A673 (cell line): ENCODE measurements around the gene GALNT9. TPM values are rescaled to one million over a fixed set of nuclear protein-coding genes. Genes with fewer than 3 reads are reported as not detected.

Experiments used
- BruUV-seq: library from RNA; stranded (reverse); fragments of 400-500 nt; replicated peaks from 2 replicates; lab custom pipeline; 2021; lab: Mats Ljungman, UMichigan
- CTCF ChIA-PET: fragments of 300-600 bp; sonication (Branson Sonifier 250); formaldehyde crosslinking; loops from one replicate; lab custom pipeline; 2022; ENCODE audit warnings: antibody characterized with exemption; lab: Charles Lee
- POLR2A ChIA-PET: fragments of 300-600 bp; sonication (Branson Sonifier 250); formaldehyde crosslinking; loops from one replicate; lab custom pipeline; 2022; ENCODE audit warnings: antibody characterized with exemption; ENCODE audit not compliant: low non-redundant PET; lab: Charles Lee
- DNase-seq: peaks from one replicate; pipeline ENCODE4 v3.0.0-alpha.2; 2015; ENCODE audit warnings: low spot score
- H3K27ac ChIP-seq: fragments of 200-600 bp; sonication (generic); 2 replicates; pipeline ENCODE4 v1.5.1; 2016; ENCODE audit warnings: mixed run types, low read depth, mild to moderate bottlenecking, mixed read lengths, antibody characterized with exemption, low read length; ENCODE audit not compliant: poor library complexity, severe bottlenecking
- H3K27me3 ChIP-seq: fragments of 200-600 bp; sonication (generic); replicated peaks from 2 replicates; pipeline ENCODE4 v1.6.1; 2017; ENCODE audit warnings: mixed run types, low read depth, mild to moderate bottlenecking, mixed read lengths, antibody characterized with exemption, low read length; ENCODE audit not compliant: insufficient read depth, poor library complexity
- H3K36me3 ChIP-seq: fragments of 200-600 bp; sonication (generic); 2 replicates; pipeline ENCODE4 v1.6.1; 2016; ENCODE audit warnings: mixed run types, mild to moderate bottlenecking, mixed read lengths, antibody characterized with exemption, low read length; ENCODE audit not compliant: insufficient read depth, poor library complexity, severe bottlenecking
- H3K4me1 ChIP-seq: fragments of 200-600 bp; sonication (generic); 2 replicates; pipeline ENCODE4 v1.6.1; 2017; ENCODE audit warnings: mixed run types, mild to moderate bottlenecking, mixed read lengths, antibody characterized with exemption, low read length; ENCODE audit not compliant: insufficient read depth, poor library complexity, severe bottlenecking
- H3K4me3 ChIP-seq: fragments of 200-600 bp; sonication (generic); 2 replicates; pipeline ENCODE4 v1.5.1; 2016; ENCODE audit warnings: low read depth, mixed run types, mild to moderate bottlenecking, mixed read lengths, low read length; ENCODE audit not compliant: poor library complexity, severe bottlenecking
- H3K9me3 ChIP-seq: fragments of 200-600 bp; sonication (generic); 2 replicates; pipeline ENCODE4 v1.6.1; 2016; ENCODE audit warnings: mixed run types, low read depth, mild to moderate bottlenecking, mixed read lengths, antibody characterized with exemption, low read length; ENCODE audit not compliant: poor library complexity, severe bottlenecking
- EZH2 ChIP-seq: fragments of 200-600 bp; sonication (generic); IDR thresholded peaks from 2 replicates; pipeline ENCODE4 v1.6.1; 2017; ENCODE audit warnings: borderline replicate concordance, low read depth, mild to moderate bottlenecking, mixed read lengths, antibody characterized with exemption, low read length; ENCODE audit not compliant: poor library complexity, severe bottlenecking
- intact Hi-C: fragments of 100-400 bp; cut with micrococcal nuclease; formaldehyde crosslinking; loops from one replicate; pipeline ENCODE4 v1.10.0; 2022; ENCODE audit not compliant: unreplicated experiment
- total RNA-seq: library from RNA; stranded (reverse); gene quantifications from 2 replicates; pipeline ENCODE4 v1.2.3, GENCODE V29; 2021
- TF ChIP-seq, protein P1 (sequence below): fragments of 300-800, 200-600 bp; sonication (generic); conservative IDR thresholded peaks from 2 replicates; pipeline ENCODE4 v1.5.1; 2017; ENCODE audit warnings: low read depth, mild to moderate bottlenecking, antibody characterized with exemption, low read length, moderate library complexity, mixed read lengths

Gene GALNT9
- total RNA-seq, 1 experiment from 2014 or later = 7.4 TPM

- no peak for TF ChIP-seq EZH2
- TF ChIP-seq, protein P1, sequence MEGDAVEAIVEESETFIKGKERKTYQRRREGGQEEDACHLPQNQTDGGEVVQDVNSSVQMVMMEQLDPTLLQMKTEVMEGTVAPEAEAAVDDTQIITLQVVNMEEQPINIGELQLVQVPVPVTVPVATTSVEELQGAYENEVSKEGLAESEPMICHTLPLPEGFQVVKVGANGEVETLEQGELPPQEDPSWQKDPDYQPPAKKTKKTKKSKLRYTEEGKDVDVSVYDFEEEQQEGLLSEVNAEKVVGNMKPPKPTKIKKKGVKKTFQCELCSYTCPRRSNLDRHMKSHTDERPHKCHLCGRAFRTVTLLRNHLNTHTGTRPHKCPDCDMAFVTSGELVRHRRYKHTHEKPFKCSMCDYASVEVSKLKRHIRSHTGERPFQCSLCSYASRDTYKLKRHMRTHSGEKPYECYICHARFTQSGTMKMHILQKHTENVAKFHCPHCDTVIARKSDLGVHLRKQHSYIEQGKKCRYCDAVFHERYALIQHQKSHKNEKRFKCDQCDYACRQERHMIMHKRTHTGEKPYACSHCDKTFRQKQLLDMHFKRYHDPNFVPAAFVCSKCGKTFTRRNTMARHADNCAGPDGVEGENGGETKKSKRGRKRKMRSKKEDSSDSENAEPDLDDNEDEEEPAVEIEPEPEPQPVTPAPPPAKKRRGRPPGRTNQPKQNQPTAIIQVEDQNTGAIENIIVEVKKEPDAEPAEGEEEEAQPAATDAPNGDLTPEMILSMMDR = no peak
- H3K4me1 ChIP-seq = no peaks in the 10 kb centered on the region
- CTCF ChIA-PET = no interaction called here
- H3K4me3 ChIP-seq = no peak overlapping the region
- no peak overlapping the region for H3K27ac ChIP-seq
- BruUV-seq = no TSS peak
- H3K36me3 ChIP-seq = no peaks in the 10 kb centered on the region
- H3K27me3 ChIP-seq = no peaks in the 10 kb centered on the region
- intact Hi-C loops = no loop called here
- H3K9me3 ChIP-seq = no peaks in the 10 kb centered on the region
- DNase-seq = no peak
- POLR2A ChIA-PET = no interaction called here
Observed at GRCh38 chr12:132314035-132314434, 15.4 kb downstream of the GALNT9 start.

DNA sequence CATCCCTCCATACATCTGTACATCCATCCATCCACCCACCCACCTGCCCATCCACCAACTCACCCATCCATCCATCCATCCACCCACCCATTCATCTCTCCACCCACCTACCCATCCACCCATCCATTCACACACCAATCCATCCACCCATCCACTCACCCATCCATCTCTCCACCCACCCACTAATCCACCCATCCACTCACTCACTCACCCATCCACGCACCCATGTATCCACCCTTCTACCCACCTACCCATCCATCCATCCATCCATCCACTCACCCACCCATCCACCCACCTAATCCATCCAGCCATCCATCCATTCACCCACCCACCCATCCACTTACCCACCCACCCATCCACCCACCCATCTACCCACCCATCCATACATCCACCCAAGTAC, 16.2 kb downstream of the GALNT9 start:
- H3K4me1 ChIP-seq = no peaks in the 10 kb centered on the region
- H3K4me3 ChIP-seq = no peak overlapping the region
- ChIA-PET CTCF (no interaction called here), POLR2A (no interaction called here)
- DNase-seq = no peak
- TF ChIP-seq EZH2 = no peak
- H3K36me3 ChIP-seq = no peaks in the 10 kb centered on the region
- no TSS peak for BruUV-seq
- H3K27ac ChIP-seq = no peak overlapping the region
- no peaks in the 10 kb centered on the region for H3K27me3 ChIP-seq
- no peaks in the 10 kb centered on the region for H3K9me3 ChIP-seq
- intact Hi-C loops = no loop called here

GRCh38 chr12:132312516-132312915, 16.9 kb downstream of the GALNT9 start:
- H3K27me3 ChIP-seq = no peaks in the 10 kb centered on the region
- H3K4me3 ChIP-seq = no peak overlapping the region
- POLR2A ChIA-PET = no interaction called here
- no TSS peak for BruUV-seq
- no peak overlapping the region for H3K27ac ChIP-seq
- H3K4me1 ChIP-seq = no peaks in the 10 kb centered on the region
- CTCF ChIA-PET = no interaction called here
- no peak for DNase-seq
- H3K36me3 ChIP-seq = no peaks in the 10 kb centered on the region
- no peak for TF ChIP-seq EZH2
- TF ChIP-seq, protein P1 = no peak
- intact Hi-C loops = no loop called here
- H3K9me3 ChIP-seq = no peaks in the 10 kb centered on the region

DNA sequence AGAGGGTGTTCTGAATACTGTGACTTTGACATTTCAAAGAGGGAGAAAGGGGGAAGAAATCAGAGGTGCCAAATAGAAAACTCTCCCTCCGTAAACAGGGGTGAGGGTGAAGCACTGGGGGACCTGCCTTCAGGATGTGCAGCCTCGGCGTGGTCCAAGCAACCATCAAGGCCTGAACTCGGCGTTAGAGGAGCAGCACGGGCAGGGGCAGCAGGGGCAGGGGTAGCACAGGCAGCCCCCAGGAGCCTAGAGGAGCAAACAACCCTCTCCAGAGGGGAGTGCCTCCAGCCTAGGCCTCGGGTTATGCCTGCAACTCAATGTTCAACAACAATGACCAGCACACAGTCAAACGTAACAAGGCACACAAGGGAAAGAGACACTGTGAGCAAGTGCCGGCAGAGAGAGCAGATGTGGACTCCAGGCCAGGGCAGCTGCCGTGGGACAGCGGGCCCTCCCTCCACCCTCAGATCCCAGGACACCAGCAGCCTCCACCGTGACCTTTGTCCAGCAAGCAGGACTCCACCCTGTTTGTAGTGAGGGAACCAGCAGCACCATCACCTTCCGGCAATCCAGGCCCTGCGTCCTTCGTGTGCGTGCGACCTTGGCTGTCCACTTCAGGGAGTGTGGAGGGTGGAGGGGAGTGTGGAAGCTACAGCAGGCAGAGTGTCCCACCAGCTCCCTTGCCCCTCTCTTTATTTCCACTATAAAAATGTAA, 18.0 kb downstream of the GALNT9 start:
- TF ChIP-seq, protein P1 = no peak
- TF ChIP-seq EZH2 = no peak
- Histone ChIP-seq H3K27me3 (no peaks in the 10 kb centered on the region), H3K36me3 (no peaks in the 10 kb centered on the region), H3K4me1 (no peaks in the 10 kb centered on the region), H3K9me3 (no peaks in the 10 kb centered on the region), H3K27ac (no peak overlapping the region), H3K4me3 (no peak overlapping the region)
- ChIA-PET CTCF (no interaction called here), POLR2A (no interaction called here)
- intact Hi-C loops = no loop called here
- no peak for DNase-seq
- no TSS peak for BruUV-seq
